C4-2B (cell line): ENCODE results near the gene ZNF487.

Experiments
- ZFX ChIP-seq: fragments of 450-650 bp; IDR thresholded peaks from 2 replicates; pipeline ENCODE4 v1.6.1; 2017
- TF ChIP-seq, protein P1 (sequence below): fragments of 450-650 bp; conservative IDR thresholded peaks from 2 replicates; pipeline ENCODE4 v1.5.1; 2017; ENCODE audit warnings: mild to moderate bottlenecking

DNA sequence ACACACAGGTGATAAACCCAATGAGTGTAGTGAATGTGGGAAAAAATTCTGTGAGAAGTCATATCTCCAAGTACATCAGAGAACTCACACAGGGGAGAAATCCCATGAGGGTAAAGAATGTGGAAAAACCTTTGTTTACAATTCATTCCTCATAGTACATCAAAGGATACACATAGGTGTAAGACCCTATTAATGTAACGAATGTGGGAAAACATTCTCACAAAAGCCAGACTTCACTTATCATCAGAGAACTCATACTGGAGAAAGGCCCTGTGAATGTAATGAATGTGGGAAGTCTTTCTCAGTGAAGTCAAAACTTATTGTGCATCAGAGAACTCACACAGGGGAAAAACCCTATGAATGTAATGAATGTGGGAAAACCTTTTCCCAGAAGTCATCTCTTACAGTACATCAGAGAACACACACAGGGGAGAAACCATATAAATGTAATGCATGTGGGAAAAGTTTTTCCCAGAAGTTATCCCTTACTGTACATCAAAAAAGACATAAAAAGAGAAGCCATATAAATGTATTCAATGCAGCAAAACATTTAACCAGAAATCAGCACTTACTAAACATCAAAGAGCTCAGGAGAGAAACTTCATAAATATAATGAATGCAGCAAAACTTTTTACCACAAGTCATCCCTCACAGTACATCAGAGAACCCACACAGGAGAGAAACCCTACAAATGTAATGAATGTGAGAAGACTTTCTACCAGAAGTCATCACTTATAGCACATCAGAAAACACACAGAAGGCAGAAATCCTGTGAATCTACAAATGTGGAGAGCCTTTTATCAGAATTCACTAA, 87.7 kb downstream of the ZNF487 start:
- TF ChIP-seq, protein P1, sequence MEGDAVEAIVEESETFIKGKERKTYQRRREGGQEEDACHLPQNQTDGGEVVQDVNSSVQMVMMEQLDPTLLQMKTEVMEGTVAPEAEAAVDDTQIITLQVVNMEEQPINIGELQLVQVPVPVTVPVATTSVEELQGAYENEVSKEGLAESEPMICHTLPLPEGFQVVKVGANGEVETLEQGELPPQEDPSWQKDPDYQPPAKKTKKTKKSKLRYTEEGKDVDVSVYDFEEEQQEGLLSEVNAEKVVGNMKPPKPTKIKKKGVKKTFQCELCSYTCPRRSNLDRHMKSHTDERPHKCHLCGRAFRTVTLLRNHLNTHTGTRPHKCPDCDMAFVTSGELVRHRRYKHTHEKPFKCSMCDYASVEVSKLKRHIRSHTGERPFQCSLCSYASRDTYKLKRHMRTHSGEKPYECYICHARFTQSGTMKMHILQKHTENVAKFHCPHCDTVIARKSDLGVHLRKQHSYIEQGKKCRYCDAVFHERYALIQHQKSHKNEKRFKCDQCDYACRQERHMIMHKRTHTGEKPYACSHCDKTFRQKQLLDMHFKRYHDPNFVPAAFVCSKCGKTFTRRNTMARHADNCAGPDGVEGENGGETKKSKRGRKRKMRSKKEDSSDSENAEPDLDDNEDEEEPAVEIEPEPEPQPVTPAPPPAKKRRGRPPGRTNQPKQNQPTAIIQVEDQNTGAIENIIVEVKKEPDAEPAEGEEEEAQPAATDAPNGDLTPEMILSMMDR, result no peak
- no peak for TF ChIP-seq ZFX
